GM23338 (cell line): ENCODE results near the gene TBC1D9. TPM values are rescaled to one million over a fixed set of nuclear protein-coding genes. Genes with fewer than 3 reads are reported as not detected.

ENCODE experiments used
- ATAC-seq: fragments of 200-7000 bp; cut with Tn5 transposase; 3 replicates; pipeline ENCODE4 v1.9.1; 2020
- DNase-seq: peaks from one replicate; pipeline ENCODE4 v3.0.0-alpha.2; 2015; ENCODE audit warnings: low spot score
- H2AFZ ChIP-seq: fragments of 200-600 bp; sonication (generic); 2 replicates; pipeline ENCODE4 v1.8.0; 2016; ENCODE audit warnings: antibody characterized with exemption, mild to moderate bottlenecking, moderate library complexity
- H3F3A ChIP-seq: fragments of 200-600 bp; sonication (generic); replicated peaks from 2 replicates; pipeline ENCODE4 v1.8.0; 2017; ENCODE audit warnings: antibody characterized with exemption, mixed run types, low read depth
- H3K27ac ChIP-seq: fragments of 200-600 bp; sonication (generic); 2 replicates; pipeline ENCODE4 v1.6.1; 2016; ENCODE audit warnings: low read depth
- H3K27me3 ChIP-seq: fragments of 200-600 bp; sonication (generic); 2 replicates; pipeline ENCODE4 v1.8.0; 2016; ENCODE audit warnings: mild to moderate bottlenecking, mixed run types, moderate library complexity; ENCODE audit not compliant: insufficient read depth
- H3K36me3 ChIP-seq: fragments of 200-600 bp; sonication (generic); 2 replicates; pipeline ENCODE4 v1.8.0; 2016; ENCODE audit warnings: mild to moderate bottlenecking; ENCODE audit not compliant: insufficient read depth
- H3K4me1 ChIP-seq: fragments of 200-600 bp; sonication (generic); 2 replicates; pipeline ENCODE4 v1.8.0; 2016; ENCODE audit warnings: mild to moderate bottlenecking, moderate library complexity; ENCODE audit not compliant: insufficient read depth
- H3K4me2 ChIP-seq: fragments of 200-600 bp; sonication (generic); 2 replicates; pipeline ENCODE4 v1.7.1; 2017; ENCODE audit warnings: mixed run types
- H3K4me3 ChIP-seq: fragments of 200-600 bp; sonication (generic); 2 replicates; pipeline ENCODE4 v1.6.1; 2016; ENCODE audit warnings: mixed run types
- H3K79me2 ChIP-seq: fragments of 200-600 bp; sonication (generic); replicated peaks from 2 replicates; pipeline ENCODE4 v1.8.0; 2017; ENCODE audit warnings: mild to moderate bottlenecking; ENCODE audit not compliant: insufficient read depth
- H3K9me2 ChIP-seq: fragments of 200-600 bp; sonication (generic); 2 replicates; pipeline ENCODE4 v1.8.0; 2017; ENCODE audit not compliant: insufficient read depth
- H4K20me1 ChIP-seq: fragments of 200-600 bp; sonication (generic); replicated peaks from 2 replicates; pipeline ENCODE4 v1.8.0; 2017; ENCODE audit warnings: mild to moderate bottlenecking; ENCODE audit not compliant: insufficient read depth
- H3K27ac Mint-ChIP-seq: 2 replicates; pipeline ENCODE4 v1.8.0; 2020; ENCODE audit warnings: inconsistent platforms, mild to moderate bottlenecking, moderate library complexity, mixed read lengths
- H3K27me3 Mint-ChIP-seq: 3 replicates; pipeline ENCODE4 v1.8.0; 2022; ENCODE audit warnings: low read depth, mild to moderate bottlenecking, moderate library complexity, mixed read lengths, inconsistent platforms; ENCODE audit not compliant: insufficient read depth, poor library complexity
- H3K36me3 Mint-ChIP-seq: 3 replicates; pipeline ENCODE4 v1.8.0; 2021; ENCODE audit warnings: low read depth, mild to moderate bottlenecking, inconsistent platforms, moderate library complexity, mixed read lengths
- H3K4me1 Mint-ChIP-seq: 3 replicates; pipeline ENCODE4 v1.8.0; 2020; ENCODE audit warnings: mild to moderate bottlenecking, inconsistent platforms, mixed read lengths
- H3K4me3 Mint-ChIP-seq: 3 replicates; pipeline ENCODE4 v1.8.0; 2021; ENCODE audit warnings: moderate library complexity, mild to moderate bottlenecking, inconsistent platforms, mixed read lengths
- H3K9me3 Mint-ChIP-seq: 3 replicates; pipeline ENCODE4 v1.8.0; 2020; ENCODE audit warnings: moderate library complexity, mild to moderate bottlenecking, inconsistent platforms, mixed read lengths
- CREB1 ChIP-seq: fragments of 250-450 bp; sonication (Bioruptor Pico); IDR thresholded peaks from 2 replicates; pipeline ENCODE4 v1.5.0; 2020; ENCODE audit warnings: low read depth, mild to moderate bottlenecking, moderate library complexity
- CTCF ChIP-seq, 2 experiments: fragments of 200-600 bp in 1 of 2; sonication (generic) in 1 of 2; conservative IDR thresholded peaks; 2 replicates each; pipeline versions ENCODE4 v1.5.1 to v1.6.1; 2016 to 2017; ENCODE audit warnings: antibody characterized with exemption in 2 of 2, low read depth in 2 of 2, mild to moderate bottlenecking in 2 of 2, moderate library complexity in 1 of 2
- ETS1 ChIP-seq: IDR thresholded peaks from 2 replicates; pipeline ENCODE4 v1.6.1; 2016; ENCODE audit warnings: antibody characterized with exemption
- EZH2 ChIP-seq: fragments of 200-600 bp; sonication (generic); IDR thresholded peaks from one replicate; pipeline ENCODE4 v1.8.0; 2017; ENCODE audit warnings: antibody characterized with exemption, mild to moderate bottlenecking, low read depth; ENCODE audit not compliant: unreplicated experiment
- EZH2phosphoT487 ChIP-seq: fragments of 200-600 bp; sonication (generic); IDR thresholded peaks from one replicate; pipeline ENCODE4 v1.8.1; 2018; ENCODE audit warnings: antibody characterized with exemption; ENCODE audit not compliant: unreplicated experiment
- NANOG ChIP-seq: IDR thresholded peaks from 2 replicates; pipeline ENCODE4 v1.6.1; 2016; ENCODE audit warnings: antibody characterized with exemption, borderline replicate concordance
- POLR2AphosphoS5 ChIP-seq: IDR thresholded peaks from 2 replicates; pipeline ENCODE4 v1.6.1; 2016; ENCODE audit warnings: antibody characterized with exemption, low read depth
- REST ChIP-seq: IDR thresholded peaks from one replicate; pipeline ENCODE4 v1.6.1; 2018; ENCODE audit warnings: antibody characterized with exemption; ENCODE audit not compliant: unreplicated experiment
- ZNF331 ChIP-seq: fragments of 250-450 bp; sonication (Bioruptor Pico); IDR thresholded peaks from 2 replicates; pipeline ENCODE4 v1.5.0; 2020; ENCODE audit warnings: low read depth, mild to moderate bottlenecking, moderate library complexity
- ZNF462 ChIP-seq: fragments of 250-450 bp; sonication (Bioruptor Pico); IDR thresholded peaks from 2 replicates; pipeline ENCODE4 v1.5.0; 2020; ENCODE audit warnings: mild to moderate bottlenecking, moderate library complexity
- polyA plus RNA-seq: library from polyadenylated mRNA; unstranded; fragments of >200 nt; fragmentation: Nextera tagmentation; extraction: Ambion mirVana; gene quantifications from 2 replicates; pipeline ENCODE4 v1.2.1, GENCODE V29; 2016
- total RNA-seq: library from RNA; depleted of rRNA; stranded (reverse); fragments of >200 nt; shearing (Covaris generic); gene quantifications from 2 replicates; pipeline ENCODE4 v1.2.3, GENCODE V29; 2014

TBC1D9 gene
- total and polyA plus RNA-seq, 2 experiments from 2014 or later, result 0.03 to 0.56 TPM

- H2AFZ ChIP-seq, result no peak overlapping the region
Measured at GRCh38 chr4:140661550-140661949, 94.6 kb downstream of the TBC1D9 start.

More at GRCh38 chr4:140661550-140661949, 94.6 kb downstream of the TBC1D9 start:
- Histone ChIP-seq H3K9me2 (no peaks in the 10 kb centered on the region; the same call in 1 of the 2 replicates), H3K27me3 (no peaks in the 10 kb centered on the region), H3F3A (no peaks in the 10 kb centered on the region), H4K20me1 (no peaks in the 10 kb centered on the region), H3K4me1 (peaks cover 4% of the 10 kb centered on the region; the same call in 1 of the 2 replicates), H3K27ac (no peak overlapping the region), H3K36me3 (no peaks in the 10 kb centered on the region), H3K79me2 (no peaks in the 10 kb centered on the region), H3K4me2 (no peak overlapping the region), H3K4me3 (no peak overlapping the region)
- Mint-ChIP-seq H3K27me3 (no peaks in the 10 kb centered on the region), H3K4me1 (peaks cover 7% of the 10 kb centered on the region; the same call in 2 of the 3 replicates), H3K4me3 (no peak overlapping the region), H3K27ac (no peak overlapping the region), H3K9me3 (no peaks in the 10 kb centered on the region), H3K36me3 (no peaks in the 10 kb centered on the region; the same call in 2 of the 3 replicates)
- TF ChIP-seq CREB1 (CRISPR knock-in tag), result no peak
- no peak for TF ChIP-seq NANOG
- no peak for TF ChIP-seq POLR2AphosphoS5
- TF ChIP-seq ZNF462, result no peak
- TF ChIP-seq EZH2phosphoT487, result no peak
- TF ChIP-seq EZH2, result no peak
- TF ChIP-seq REST, result no peak
- TF ChIP-seq CTCF (conservative IDR thresholded peaks at IDR 0.05; ENCODE audit: low read depth in 2 of 2), result no peak
- no peak for TF ChIP-seq ZNF331 (CRISPR knock-in tag)
- TF ChIP-seq ETS1, result no peak
- no peak for DNase-seq
- ATAC-seq, result no peak
